ENCODE data around the gene PPFIBP2. TPM values are rescaled to one million over a fixed set of nuclear protein-coding genes. Genes with fewer than 3 reads are reported as not detected.

PPFIBP2 gene
- total RNA-seq (2014; rRNA removed; shearing (Covaris generic)), result 2.2 and 4.2 TPM in 2 replicates

DNA sequence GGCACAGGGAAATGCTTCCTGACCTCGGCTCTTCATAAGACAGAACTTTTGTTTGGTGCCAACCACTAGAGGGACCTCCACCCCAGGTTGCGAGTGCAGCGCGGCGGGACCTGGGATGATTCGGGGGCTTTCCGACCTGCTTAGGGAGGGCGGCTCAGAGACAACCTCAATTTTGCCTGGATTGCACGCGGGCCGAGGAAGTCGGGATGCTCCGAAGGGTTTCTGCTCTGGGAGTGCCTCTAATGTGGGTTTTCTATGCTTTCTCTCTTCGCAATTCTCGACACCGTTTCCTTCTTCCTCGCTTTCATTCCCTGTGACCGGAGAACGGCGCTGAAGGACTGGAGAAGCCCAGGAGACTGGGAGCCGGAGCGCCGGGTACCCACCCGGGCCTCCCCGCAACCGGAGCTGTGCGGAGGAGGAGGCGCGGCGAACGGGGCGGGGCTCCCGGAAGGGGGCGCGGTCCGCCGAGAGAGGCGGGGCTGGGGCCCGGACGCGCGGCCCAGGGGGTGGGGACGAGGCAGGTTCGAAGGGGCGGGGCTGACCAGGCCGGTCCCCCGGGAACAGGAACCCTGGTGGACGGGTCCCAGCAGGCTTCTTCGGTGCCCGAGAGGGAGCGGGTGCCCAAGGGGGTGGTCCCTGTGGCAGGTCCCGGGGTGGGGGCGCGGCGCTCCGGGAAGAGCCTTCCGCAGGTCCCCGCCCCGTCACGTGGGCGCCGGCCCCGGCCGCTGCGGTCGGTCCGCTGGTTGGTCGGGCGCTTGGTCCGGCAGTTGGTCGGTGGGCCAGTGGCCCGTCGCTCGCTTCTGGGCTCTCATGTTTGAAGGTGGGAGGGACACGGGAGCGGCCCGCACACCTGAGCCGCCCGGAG is at the start of gene PPFIBP2:
PPFIBP2 (plus strand) TSS at position 766 of the 865 bp plus-strand sequence. CDS start 35,477 bp downstream, outside the sequence.
- peak; percentile 78 for DNase-seq (ENCODE audit: low read depth)

DNA sequence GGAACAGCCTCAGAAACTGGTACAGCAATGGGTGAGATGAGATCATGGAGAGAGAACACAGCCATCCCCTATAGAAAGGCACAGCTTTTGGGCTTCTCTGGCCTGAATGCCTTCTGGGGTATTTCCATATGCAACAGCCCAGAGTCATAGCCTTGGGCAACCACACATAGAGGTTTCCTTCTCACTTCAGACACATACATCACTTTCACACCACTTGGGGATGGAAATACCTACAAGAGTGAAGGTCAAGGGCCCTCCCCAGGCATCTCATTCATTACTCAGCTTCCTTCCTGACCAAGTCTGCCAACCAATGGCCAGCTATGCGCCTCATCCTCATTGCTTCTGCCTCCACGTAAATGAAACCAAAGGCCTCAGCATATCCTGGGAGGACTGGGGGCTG is 46.1 kb upstream of the PPFIBP2 start:
- DNase-seq (ENCODE audit: low read depth), result peak; percentile 55

DNA sequence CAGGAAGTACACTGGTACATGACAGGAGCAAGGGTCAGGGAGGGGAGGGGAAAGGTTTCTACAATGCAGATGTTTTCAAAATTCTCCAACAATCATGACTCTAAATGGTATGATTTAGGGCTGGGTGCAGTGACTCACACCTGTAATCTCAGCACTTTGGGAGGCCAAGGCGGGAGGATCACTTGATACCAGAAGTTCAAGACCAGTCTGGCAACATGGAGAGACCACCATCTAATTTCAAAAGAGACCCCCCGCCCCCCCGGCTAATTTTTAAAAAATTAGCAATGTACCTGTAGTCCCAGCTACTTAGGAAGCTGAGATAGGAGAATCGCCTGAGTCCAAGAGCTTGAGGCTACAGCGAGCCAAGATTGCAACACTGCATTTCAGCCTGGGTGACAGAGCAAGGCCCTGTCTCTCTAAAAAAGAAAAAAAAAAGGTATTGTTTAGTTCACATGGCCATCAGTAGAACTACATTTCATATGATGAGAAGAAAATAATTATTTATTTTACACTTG is 44.4 kb upstream of the PPFIBP2 start:
- DNase-seq (ENCODE audit: low read depth), result no peak

DNA sequence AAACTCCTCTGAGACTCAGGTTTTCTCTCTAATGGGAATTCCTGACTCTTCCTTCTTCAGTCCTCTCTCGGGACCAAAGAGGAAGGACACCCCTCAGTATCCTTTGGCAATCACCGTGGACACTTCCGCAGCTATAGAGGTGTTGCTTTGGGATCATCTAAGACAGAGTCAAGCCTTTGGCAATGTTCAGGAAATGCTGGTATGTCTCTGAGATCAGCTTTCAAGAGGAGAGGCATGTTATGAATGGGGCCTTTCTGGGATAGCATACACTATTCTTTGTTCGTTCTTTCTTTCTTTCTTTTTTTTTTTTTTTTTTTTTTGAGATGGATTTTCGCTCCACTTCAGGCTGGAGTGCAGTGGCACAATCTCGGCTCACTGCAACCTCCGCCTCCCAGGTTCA is 42.7 kb upstream of the PPFIBP2 start:
- no peak for DNase-seq (ENCODE audit: low read depth)

DNA sequence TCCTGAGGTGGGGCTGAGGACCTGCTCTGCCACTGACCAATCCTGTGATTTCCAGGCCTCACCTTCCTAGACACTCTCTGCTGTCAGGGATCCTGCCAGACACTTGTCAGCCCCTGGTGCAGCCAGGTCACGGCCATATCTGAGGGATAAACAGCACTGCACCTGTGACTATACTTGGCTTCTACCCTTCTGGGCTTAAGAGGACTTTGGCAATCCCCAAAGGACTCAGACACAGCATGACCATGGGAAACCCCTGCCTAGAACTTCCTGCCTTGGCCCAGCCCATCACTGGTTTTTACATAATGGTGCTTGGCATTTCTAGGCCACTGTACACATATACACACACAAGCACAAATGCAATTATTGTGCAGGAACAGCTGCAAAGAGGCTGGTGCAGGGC is 40.1 kb upstream of the PPFIBP2 start:
- DNase-seq (ENCODE audit: low read depth), result no peak

DNA sequence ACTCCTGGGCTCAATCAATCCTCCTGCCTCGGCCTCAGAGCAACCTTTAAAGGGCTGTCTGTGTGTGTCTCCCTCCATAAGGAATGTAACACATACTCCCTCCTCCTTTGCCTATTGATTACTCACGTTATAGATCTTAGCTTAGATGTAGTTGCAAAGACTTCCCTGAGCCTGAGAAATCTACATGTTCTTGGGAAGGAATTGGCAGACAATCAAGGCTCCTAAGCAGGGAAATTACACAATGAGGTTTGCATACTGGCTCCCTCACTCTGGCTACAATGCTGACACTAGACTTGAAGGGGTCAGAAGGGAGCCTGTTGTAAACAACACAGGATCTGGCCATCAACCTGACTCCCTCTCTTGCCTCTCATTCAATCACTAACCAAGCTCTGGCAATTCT is 33.7 kb upstream of the PPFIBP2 start:
- no peak for DNase-seq (ENCODE audit: low read depth)

DNA sequence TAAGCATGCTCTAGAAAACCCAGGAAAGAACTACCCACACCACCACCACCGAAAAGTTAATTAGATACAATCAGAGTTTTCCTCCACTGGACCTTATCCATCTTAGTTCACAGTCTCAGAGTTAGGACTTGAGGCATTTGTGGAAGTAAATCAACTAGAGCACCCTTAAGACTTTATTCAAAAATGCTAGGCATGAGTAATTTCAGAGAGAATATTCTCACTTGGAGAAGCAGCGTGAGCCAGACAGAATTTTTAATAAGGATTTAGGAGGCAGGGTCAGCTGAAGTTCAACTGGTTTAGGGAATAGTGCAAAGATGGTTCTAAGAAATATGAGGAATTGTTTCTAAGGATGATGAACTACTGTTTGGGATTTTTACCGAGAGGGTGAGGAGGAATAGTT is 29.7 kb upstream of the PPFIBP2 start:
- DNase-seq (ENCODE audit: low read depth), result no peak

DNA sequence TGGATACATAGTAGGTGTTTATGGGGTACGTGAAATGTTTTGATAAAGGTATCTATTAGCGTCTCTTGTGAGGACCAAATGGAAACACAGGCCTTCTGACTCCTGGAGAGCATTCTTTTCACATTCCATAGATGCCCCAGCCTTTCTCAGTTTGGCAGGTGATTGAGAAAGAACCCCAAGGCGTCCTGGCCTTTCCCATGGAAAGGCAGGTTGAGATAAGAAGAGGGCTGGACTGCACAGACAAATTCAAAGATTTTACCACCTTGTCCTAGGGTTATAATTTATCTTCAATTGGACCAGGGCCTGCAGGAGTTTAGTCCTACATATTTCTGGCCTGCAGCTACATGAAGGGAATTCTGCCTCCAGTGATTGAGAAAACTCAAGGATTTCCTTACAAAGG is 29.2 kb upstream of the PPFIBP2 start:
- no peak for DNase-seq (ENCODE audit: low read depth)

DNA sequence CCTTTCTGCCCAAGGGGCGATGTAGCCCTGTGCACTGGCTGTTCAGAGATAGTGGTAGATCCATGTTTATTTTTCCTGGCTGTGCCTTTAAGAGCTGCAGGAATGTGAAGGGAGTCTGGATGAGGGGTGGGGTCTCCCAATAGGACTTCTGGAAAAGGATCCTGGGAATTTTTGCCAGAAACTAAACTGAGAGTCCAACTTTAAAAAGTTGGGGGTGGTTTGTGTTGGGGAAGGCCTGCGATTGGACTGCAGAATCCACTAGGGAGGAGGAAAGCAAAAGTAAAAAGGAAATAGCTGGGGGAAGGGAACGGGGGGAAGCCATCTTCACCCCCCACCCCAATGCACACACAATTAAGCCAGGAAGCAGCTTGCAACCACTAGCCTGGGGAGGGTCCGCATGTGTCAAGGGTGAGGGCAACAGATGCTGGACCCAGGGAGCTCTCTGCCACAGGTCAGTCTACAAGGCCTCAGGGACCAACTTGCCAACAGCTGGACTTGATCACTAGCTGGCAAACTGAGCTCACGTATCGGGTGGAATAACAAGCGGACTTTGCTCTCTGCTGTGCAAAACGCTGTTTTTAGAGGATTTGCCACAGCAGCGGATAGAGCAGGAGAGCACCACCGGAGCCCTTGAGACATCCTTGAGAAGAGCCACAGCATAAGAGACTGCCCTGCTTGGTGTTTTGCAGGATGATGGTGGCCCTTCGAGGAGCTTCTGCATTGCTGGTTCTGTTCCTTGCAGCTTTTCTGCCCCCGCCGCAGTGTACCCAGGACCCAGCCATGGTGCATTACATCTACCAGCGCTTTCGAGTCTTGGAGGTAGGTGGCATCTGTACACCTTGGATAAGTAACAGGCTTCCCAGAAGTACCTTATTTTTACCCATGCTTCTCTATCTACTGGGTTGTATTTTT is 28.4 kb upstream of the PPFIBP2 start, which contains the start of gene OLFML1:
OLFML1 (plus strand) TSS at position 321 of the 912 bp plus-strand sequence; CDS start at position 691, 370 bp downstream.
- DNase-seq (ENCODE audit: low read depth), result no peak

DNA sequence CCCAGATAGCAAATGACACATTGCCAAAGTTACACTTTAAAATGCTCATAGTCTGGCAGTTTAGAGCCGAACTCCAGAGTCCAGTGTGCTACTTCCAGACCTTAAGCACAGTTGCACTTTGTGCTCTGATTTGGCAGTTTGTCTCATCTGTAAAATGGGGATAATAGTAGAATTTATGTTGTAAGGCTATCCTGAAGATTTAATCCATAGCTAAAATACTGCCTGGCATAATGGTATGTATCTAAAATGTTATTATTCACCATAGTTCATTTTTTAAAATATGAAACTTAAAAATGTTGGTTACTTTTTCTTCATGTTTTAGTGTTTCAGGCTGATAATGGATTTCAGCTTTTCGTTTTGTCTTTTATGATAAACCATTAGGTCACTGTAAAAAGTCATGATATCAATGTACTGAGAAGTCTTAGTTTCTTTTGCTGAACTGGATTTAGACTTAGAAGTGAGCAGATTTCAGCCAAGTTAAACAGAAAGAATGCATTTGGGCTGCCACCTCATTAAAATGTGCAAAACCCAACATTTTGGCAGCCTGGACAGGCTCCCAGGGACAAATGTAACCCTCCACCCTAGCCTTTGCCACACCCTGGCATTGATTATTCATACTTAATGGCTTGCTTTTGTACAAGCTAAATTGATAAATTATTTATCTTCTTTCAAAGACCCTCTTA is 27.6 kb upstream of the PPFIBP2 start:
- no peak for DNase-seq (ENCODE audit: low read depth)

DNA sequence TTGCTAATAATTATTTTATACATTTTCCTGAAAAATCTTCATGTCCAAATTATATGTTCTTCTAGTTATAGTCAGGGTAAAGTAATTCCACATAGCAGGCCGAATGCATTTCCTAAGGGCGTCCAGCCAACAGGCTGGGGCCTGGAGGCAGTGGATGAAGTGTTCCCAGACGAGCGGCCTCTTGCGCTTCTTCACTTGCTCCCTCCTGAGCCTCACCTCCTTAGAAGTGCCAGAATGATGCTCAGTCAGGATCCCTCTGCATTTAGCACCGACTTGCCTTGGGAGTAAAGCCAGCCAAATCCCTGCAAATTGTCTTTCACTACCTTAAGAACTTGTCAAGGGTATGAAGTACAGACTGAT is 27.0 kb upstream of the PPFIBP2 start:
- DNase-seq (ENCODE audit: low read depth), result no peak

DNA sequence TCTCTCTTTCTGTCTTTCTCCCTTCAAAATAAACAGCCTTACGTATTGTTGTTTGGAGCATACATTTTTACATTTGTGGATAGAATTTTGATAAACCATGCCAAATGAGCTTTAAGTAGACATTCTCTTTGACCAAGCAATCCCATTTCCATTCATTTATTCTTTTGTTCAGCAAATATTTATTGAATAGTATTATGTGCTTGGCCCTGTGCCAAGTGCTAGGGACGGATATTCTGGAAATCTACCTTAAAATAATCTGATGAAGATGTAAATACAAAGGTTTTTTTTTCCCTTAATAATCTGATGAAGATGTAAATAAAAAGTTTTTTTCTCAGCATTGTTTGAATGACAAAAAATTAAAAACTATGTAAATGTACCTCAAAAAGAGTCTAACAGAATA is 26.4 kb upstream of the PPFIBP2 start:
- no peak for DNase-seq (ENCODE audit: low read depth)

DNA sequence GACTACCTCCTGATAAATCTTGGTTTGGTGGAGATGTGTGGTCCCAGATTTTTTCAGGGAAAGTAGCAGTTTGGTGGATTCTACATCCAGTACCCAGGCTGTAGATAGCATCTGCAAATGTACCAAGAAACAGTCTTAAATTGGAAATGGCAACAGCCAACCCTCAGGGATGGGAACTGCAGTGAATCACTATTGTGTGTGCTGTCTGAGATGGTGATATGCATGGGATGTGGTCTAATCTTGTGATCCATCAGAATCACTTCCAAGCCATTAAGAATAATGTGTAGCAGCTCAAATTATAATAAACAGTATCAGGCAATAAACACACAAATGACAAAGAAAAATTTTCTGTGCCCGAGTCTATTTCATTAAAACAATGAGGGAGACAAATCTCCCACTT is 25.1 kb upstream of the PPFIBP2 start:
- no peak for DNase-seq (ENCODE audit: low read depth)

DNA sequence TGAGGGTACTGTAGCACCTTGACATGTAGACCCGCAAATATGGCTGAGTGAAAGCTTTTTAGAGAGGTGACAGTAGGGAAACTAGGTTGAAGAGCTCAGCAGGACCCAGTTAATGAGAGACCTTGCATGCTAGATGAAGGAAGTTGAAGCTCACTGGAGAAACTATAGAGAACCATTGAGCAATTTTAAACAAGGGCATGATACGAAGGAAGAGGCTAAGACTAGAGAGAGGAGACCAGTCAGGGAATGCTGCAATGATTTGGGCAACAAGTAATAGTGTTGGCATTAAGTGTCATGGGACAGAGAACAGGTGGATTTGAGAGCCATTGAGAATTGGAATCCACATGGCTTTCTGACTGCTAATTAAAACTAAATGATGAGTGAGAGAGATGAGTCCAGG is 24.4 kb upstream of the PPFIBP2 start:
- DNase-seq (ENCODE audit: low read depth), result no peak

DNA sequence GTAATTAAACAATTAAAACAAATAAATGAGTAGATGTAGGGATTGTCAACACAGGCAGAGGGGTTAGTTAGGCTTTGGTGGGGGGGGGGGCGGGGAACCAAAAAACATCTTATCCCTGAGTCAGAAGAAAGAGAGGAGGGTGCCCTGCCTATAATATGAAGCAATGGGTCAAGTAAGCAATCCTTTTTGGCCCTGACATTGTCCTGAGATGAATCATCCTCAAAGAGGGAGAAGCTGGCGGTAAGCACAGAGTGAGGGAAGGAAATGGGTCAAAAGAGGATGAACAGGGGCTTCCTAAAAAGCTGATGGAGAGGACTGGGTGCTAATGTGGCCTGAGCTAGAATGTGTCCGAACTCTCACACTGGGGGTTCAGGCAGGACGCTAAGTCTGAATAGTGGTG is 23.7 kb upstream of the PPFIBP2 start:
- peak; percentile 29 for DNase-seq (ENCODE audit: low read depth)

DNA sequence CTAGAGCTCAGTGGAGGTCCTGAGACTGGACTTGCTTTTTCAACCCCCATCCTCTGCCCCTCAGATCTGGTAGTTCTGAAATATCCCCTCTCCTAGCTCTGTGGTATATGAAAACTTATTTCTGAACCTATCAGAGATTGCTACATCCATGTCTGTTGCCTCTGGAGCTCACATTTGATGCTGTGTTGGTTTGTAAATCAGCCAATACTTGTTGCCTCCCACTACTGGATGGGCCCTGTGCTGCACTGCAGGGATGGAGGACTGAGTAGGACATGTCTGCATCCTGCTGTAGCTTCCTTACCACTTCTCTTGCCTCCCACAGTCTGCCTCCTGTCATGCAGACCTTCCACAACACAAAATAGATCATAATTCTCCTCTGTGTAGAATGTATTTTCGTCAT is 23.3 kb upstream of the PPFIBP2 start:
- no peak for DNase-seq (ENCODE audit: low read depth)

DNA sequence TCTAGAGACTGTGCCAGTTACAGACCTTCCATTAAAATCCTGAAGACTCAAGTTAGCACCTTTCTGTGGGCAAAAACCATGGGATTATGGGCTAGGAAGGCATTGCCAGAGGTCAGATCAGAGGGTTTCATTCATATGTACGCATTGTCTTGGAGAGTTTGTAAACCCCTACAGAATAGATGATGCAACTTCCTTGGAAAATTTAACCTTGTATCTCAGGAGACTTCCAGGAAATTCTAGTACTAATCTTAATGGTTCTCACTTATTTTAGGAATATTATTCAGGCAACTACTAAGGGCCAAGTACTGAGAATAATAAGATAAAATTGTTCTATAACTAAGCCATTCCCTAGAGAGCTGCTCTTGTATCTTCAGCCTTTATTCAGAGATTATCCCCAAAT is 21.5 kb upstream of the PPFIBP2 start:
- no peak for DNase-seq (ENCODE audit: low read depth)

DNA sequence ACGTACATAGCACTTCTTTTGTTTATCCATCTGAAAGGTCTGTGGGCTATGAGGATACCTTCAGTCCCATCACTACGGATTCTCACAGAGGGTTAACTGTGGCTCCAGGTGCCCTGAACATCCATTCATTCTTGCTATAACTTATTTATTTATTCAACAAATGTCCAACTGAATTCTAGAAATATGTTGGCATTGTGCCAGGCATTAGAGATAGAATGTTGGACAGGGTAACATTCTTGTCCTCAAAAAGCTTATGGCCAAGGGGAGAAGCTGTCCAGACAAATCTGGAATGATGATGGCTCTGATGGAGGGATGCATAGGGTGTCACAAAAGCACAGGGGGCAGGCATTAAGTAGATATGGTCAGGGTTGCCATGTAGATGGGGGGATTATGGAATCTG is 20.1 kb upstream of the PPFIBP2 start:
- DNase-seq (ENCODE audit: low read depth), result no peak

DNA sequence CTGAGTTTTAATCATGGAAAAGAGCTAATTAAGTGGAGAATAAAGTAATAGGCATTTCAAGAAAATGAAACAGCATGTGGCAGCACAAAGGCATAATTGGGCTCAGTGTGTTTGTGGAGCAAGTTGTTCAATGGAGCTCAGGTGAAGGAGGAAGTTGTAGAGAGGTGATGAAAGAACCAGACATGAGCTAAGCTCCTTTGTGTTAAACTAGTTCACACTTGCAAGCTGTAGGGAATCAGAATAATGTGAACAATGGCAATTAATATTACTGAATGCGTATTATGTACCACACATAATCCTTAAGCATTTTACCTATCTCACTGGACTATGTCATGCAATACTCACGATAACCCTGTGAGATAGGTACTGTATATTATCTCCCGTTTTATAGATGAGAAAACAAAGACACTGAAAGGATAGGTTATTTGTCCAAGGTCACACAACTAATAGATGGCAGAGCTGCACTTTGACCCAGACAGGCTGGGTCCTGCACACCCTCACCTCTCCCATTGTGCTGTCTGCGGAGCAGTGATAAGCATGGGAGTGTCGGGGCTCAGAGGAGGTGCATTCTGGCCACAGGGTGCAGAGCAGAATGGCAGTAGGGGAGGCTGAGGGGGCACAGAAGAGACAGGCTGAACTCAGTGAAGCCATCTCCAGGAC is 19.6 kb upstream of the PPFIBP2 start:
- no peak for DNase-seq (ENCODE audit: low read depth)

DNA sequence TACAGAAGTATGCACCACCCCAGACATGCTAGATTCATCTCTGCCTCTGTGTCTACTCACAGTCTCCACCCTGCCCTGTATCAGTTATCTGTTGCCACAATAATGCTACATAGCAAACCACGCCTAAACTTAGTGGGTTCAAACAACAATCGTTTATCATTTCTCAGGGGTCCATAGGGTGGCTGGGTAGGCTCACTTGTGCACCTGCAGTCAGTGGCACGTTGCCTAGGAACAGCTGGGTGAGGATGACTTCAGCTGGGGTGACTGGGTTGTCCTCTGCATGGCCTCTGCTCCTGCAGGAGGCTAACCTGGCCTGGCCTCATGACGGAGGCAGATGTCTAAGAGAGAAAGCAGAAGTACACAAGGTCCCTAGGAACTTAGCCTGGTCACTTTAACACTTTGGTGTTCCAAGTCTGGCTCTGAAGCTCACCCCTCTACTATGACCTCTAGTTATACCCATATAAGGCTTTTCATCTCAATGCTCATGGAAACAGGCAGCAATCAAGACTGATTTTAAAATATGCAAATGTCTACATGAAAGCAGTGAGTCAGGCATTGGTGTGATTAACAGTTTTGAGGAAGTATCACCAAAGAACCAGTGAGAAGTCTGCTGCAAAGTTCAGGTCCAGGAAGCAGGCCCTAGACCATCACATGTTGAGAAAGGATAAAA is 17.8 kb upstream of the PPFIBP2 start:
- DNase-seq (ENCODE audit: low read depth), result no peak

DNA sequence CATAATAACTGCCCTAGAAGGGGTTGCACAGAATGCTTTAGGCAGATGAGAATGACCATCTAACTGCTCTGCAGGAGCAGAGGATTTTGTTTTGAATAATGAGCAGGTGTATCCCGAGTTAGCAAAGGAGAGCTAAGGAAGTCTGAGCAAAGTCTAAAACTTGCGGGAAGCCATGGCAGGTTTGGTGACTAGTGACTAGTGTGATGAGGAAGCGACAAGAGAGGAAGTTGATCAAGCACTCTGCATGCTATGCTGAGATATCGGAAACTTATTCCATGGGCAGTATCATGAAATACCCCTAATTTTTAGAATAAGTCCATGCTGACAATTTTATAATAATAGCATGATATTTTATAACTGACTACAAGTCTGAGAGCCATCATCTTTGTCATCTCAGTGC is 15.6 kb upstream of the PPFIBP2 start:
- no peak for DNase-seq (ENCODE audit: low read depth)
